Activated B cell treated with CpG ODN at 0.5 μM for 24 hours (primary cell): ENCODE results near the gene LPP. TPM values are rescaled to one million over a fixed set of nuclear protein-coding genes. Genes with fewer than 3 reads are reported as not detected.

Experiments
- ATAC-seq: fragments of 200-7000 bp; cut with Tn5 transposase; one replicate; pipeline ENCODE4 v1.10.0; 2021; ENCODE audit warnings: low read depth, mild to moderate bottlenecking, moderate library complexity
- CTCF ChIA-PET: fragments of 350-600 bp; sonication (Branson Sonifier 250); formaldehyde crosslinking; loops from one replicate; lab custom pipeline; 2021; ENCODE audit warnings: antibody characterized with exemption; lab: Charles Lee
- POLR2A ChIA-PET: fragments of 350-600 bp; sonication (Branson Sonifier 250); formaldehyde crosslinking; loops from one replicate; lab custom pipeline; 2021; ENCODE audit warnings: antibody characterized with exemption; lab: Charles Lee
- DNase-seq: peaks from one replicate; pipeline ENCODE4 v3.0.0; 2022
- H3K27ac Mint-ChIP-seq: one replicate; pipeline ENCODE4 v1.8.0; 2020; ENCODE audit warnings: mixed read lengths
- H3K27me3 Mint-ChIP-seq: one replicate; pipeline ENCODE4 v1.8.0; 2021; ENCODE audit warnings: mixed read lengths
- H3K36me3 Mint-ChIP-seq: one replicate; pipeline ENCODE4 v1.8.0; 2021; ENCODE audit warnings: low read depth, mixed read lengths
- H3K4me1 Mint-ChIP-seq: one replicate; pipeline ENCODE4 v1.8.0; 2021; ENCODE audit warnings: mixed read lengths
- H3K4me3 Mint-ChIP-seq: one replicate; pipeline ENCODE4 v1.8.0; 2020; ENCODE audit warnings: mild to moderate bottlenecking, mixed read lengths
- H3K9me3 Mint-ChIP-seq: one replicate; pipeline ENCODE4 v1.8.0; 2020; ENCODE audit warnings: mixed read lengths
- CTCF ChIP-seq: fragments of 200-600 bp; IDR thresholded peaks from one replicate; pipeline ENCODE4 v1.8.0; 2022; ENCODE audit warnings: antibody characterized with exemption, mild to moderate bottlenecking
- intact Hi-C: fragments of 100-400 bp; cut with micrococcal nuclease; formaldehyde crosslinking; loops from one replicate; pipeline ENCODE4 v1.15.1; 2024
- total RNA-seq: library from RNA; stranded (reverse); gene quantifications from 2 replicates; pipeline ENCODE4 v1.2.3, GENCODE V29; 2022

The LPP gene
- total RNA-seq, 1 donor from 2014 or later, result 60.1 TPM

DNA sequence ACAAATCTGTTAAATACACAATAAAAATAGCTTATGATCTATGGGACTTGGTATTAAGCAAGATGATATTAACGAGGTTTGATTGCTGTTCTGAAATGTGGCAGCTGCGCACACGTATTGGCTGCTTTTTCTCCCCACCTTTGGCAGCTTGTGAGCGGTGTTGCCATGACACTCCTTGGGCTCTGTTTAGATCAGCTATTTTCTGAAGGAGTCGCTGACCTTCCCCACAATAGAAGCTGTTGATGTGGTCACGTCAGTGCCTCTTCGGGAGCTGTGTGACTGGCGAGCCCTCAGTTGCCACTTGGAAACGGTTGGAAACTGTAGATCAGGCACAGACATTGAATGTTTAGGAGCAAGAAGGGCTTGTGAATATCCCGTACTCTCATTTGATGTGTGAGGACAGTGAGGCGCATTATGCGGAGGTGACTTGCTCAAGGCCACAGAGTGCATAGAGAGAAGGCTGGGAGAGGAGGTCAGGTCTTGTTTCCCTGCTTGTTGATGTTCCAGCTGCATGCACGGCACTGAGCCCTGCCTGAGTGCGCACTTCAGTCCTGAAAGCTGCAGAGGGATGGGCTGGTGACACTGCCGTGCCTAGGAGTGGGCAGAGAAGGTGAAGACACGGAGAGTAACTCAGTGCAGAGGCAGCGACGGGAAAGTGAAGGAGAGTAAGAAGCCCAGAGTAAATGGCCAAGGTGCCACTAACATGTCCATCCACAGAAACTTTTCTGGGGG is 198.4 kb downstream of the LPP start:
- no peaks in the 10 kb centered on the region for H3K27me3 Mint-ChIP-seq
- CTCF ChIA-PET, result interaction anchor here (0.8 kb wide), 1 partner anchor 611 kb away, joined by 3 read pairs; no protein-coding TSS in a partner anchor
- H3K27ac Mint-ChIP-seq, result no peak overlapping the region
- POLR2A ChIA-PET, result interaction anchor here (1.2 kb wide), 1 partner anchor 11 kb away, joined by 6 read pairs; no protein-coding TSS in a partner anchor
- intact Hi-C loops, result no loop called here
- TF ChIP-seq CTCF, result no peak
- no peaks in the 10 kb centered on the region for H3K36me3 Mint-ChIP-seq
- ATAC-seq (no peak), DNase-seq (no peak)
- peaks cover 63% of the 10 kb centered on the region for H3K4me1 Mint-ChIP-seq
- no peaks in the 10 kb centered on the region for H3K9me3 Mint-ChIP-seq
- no peak overlapping the region for H3K4me3 Mint-ChIP-seq

DNA sequence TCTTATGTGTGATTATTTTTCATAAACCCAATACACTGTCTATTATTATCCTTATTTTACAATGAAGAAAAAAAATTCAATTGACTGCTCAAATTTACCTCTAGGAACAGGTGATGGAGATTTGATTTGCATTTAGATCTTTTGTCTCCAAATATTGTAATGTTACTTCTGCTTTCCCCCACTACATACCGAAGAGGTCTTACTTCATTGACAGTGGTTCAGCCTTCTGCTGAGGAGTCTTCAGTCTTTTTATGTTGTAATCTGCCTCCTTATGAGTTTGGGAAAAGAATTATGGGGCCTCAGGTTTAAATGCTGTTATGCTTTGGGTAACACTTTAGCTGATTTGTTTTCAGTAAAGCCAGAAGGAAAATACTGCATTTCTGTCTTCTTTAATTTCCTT is 199.5 kb downstream of the LPP start:
- Mint-ChIP-seq H3K9me3 (no peaks in the 10 kb centered on the region), H3K27me3 (no peaks in the 10 kb centered on the region), H3K36me3 (no peaks in the 10 kb centered on the region), H3K4me3 (no peak overlapping the region), H3K27ac (peak overlapping the region; percentile 57), H3K4me1 (peaks cover 69% of the 10 kb centered on the region)
- POLR2A ChIA-PET, result interaction anchor here (0.7 kb wide), 1 partner anchor 16 kb away, joined by 3 read pairs; no protein-coding TSS in a partner anchor
- ATAC-seq (peak; percentile 45), DNase-seq (no peak)
- CTCF ChIA-PET, result no interaction called here
- TF ChIP-seq CTCF, result no peak
- intact Hi-C loops, result no loop called here

GRCh38 chr3:188358787-188359493 is 205.0 kb downstream of the LPP start:
- H3K9me3 Mint-ChIP-seq, result no peaks in the 10 kb centered on the region
- intact Hi-C loops, result loop anchor here (1.0 to 5.0 kb wide), 7 partner anchors 9 to 617 kb away; no protein-coding TSS in a partner anchor
- ChIA-PET POLR2A (interaction anchor here (0.6 to 4.8 kb wide), 24 partner anchors 9 to 962 kb away, joined by 3 to 51 read pairs (median 5); partner anchors contain the start of genes BCL6 and LPP), CTCF (interaction anchor here (0.7 to 1.7 kb wide), 17 partner anchors 9 to 619 kb away, joined by 3 to 15 read pairs (median 3); partner anchors contain the start of gene BCL6)
- H3K36me3 Mint-ChIP-seq, result no peaks in the 10 kb centered on the region
- peak overlapping the region; percentile 73 for H3K4me3 Mint-ChIP-seq
- DNase-seq, result no peak
- no peak for TF ChIP-seq CTCF
- H3K27me3 Mint-ChIP-seq, result no peaks in the 10 kb centered on the region
- ATAC-seq, result peak; percentile 75
- peaks cover 65% of the 10 kb centered on the region for H3K4me1 Mint-ChIP-seq
- peak overlapping the region; percentile 89 for H3K27ac Mint-ChIP-seq

DNA sequence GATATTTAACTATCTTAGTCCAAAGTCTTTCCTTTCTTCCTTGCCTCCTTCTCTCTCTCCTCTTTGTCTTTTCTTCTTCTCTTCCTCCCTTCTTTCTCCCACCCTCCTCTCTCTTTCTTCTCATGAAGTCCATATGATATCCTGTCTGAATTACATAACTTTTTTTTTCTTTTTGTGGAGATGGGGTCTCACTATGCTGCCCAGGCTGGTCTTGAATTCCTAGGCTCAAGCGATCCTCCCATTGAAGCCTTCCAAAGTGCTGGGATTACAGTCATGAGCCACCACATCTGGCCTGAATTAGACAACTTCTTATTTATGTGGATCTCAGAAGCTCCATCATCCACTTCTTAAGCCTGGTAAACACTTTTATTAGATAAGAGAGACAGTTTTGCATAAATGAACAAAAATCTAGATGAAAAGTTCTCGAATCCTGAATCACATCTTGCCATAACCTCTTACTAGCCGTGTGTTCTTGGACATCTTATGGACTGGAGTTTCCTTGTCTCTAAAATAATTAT is 206.5 kb downstream of the LPP start:
- no peak for TF ChIP-seq CTCF
- peaks cover 66% of the 10 kb centered on the region for H3K4me1 Mint-ChIP-seq
- no peaks in the 10 kb centered on the region for H3K36me3 Mint-ChIP-seq
- no peak for DNase-seq
- H3K4me3 Mint-ChIP-seq, result no peak overlapping the region
- no peak for ATAC-seq
- no peaks in the 10 kb centered on the region for H3K27me3 Mint-ChIP-seq
- ChIA-PET POLR2A (interaction anchor here (0.8 to 4.8 kb wide), 6 partner anchors 9 to 620 kb away, joined by 3 to 51 read pairs (median 8); partner anchors contain the start of gene BCL6), CTCF (interaction anchor here (0.6 to 1.6 kb wide), 2 partner anchors 613 to 614 kb away, joined by 3 to 6 read pairs; no protein-coding TSS in a partner anchor)
- peak overlapping the region; percentile 83 for H3K27ac Mint-ChIP-seq
- no peaks in the 10 kb centered on the region for H3K9me3 Mint-ChIP-seq
- intact Hi-C loops, result loop anchor here (1.0 kb wide), 1 partner anchor 8 kb away; no protein-coding TSS in a partner anchor
